Liver (tissue), 9 donors: Measurements from ENCODE around the gene NMNAT2. TPM values are rescaled to one million over a fixed set of nuclear protein-coding genes. Genes with fewer than 3 reads are reported as not detected.
"Not testable (repeated sequence)": the region's sequence is repeated elsewhere in the genome, so short reads cannot be mapped to it uniquely, and the experiment has no call there.

Source experiments
- DNase-seq: peaks from one replicate; pipeline ENCODE4 v3.0.0-alpha.2; 2017; ENCODE audit warnings: low spot score
- H3K27ac ChIP-seq, 2 donors: one replicate each; pipeline ENCODE4 v1.7.0; 2013; ENCODE audit warnings: inconsistent platforms in 2 of 2, low read length in 2 of 2, control low read depth in 1 of 2, low read depth in 1 of 2, mild to moderate bottlenecking in 1 of 2
- H3K27me3 ChIP-seq, 4 donors: one replicate each; pipeline versions ENCODE4 v1.6.1 to v1.7.0; 2013; ENCODE audit warnings: low read length in 3 of 4, inconsistent platforms in 1 of 4, mild to moderate bottlenecking in 1 of 4, moderate library complexity in 1 of 4; ENCODE audit not compliant: control insufficient read depth in 4 of 4, insufficient read depth in 4 of 4
- H3K36me3 ChIP-seq, 4 donors: one replicate each; pipeline versions ENCODE4 v1.6.1 to v1.7.0; 2013; ENCODE audit warnings: low read length in 3 of 4, mild to moderate bottlenecking in 3 of 4, low read depth in 1 of 4, moderate library complexity in 1 of 4; ENCODE audit not compliant: control insufficient read depth in 4 of 4, insufficient read depth in 3 of 4
- H3K4me1 ChIP-seq, 4 donors: one replicate each; pipeline versions ENCODE4 v1.6.1 to v1.7.0; 2013; ENCODE audit warnings: low read length in 3 of 4, mild to moderate bottlenecking in 3 of 4, moderate library complexity in 1 of 4; ENCODE audit not compliant: control insufficient read depth in 4 of 4, insufficient read depth in 4 of 4
- H3K4me3 ChIP-seq, 3 donors: one replicate each; pipeline versions ENCODE4 v1.6.1 to v1.7.0; 2013; ENCODE audit warnings: low read length in 3 of 3, control low read depth in 1 of 3, low read depth in 1 of 3, mild to moderate bottlenecking in 1 of 3
- H3K9ac ChIP-seq, 2 donors: one replicate each; pipeline ENCODE4 v1.7.0; 2013; ENCODE audit warnings: low read length in 2 of 2, mild to moderate bottlenecking in 2 of 2, moderate library complexity in 2 of 2, control low read depth in 1 of 2, low read depth in 1 of 2
- H3K9me3 ChIP-seq, 4 donors: one replicate each; pipeline versions ENCODE4 v1.6.1 to v1.7.0; 2013; ENCODE audit warnings: low read length in 3 of 4; ENCODE audit not compliant: control insufficient read depth in 4 of 4
- ATF3 ChIP-seq: IDR thresholded peaks from 2 replicates; pipeline ENCODE4 v1.6.1; 2016; ENCODE audit warnings: antibody characterized with exemption
- EGR1 ChIP-seq, 2 donors: IDR thresholded peaks; 2 replicates each; pipeline ENCODE4 v1.6.1; 2016 to 2018; ENCODE audit warnings: antibody characterized with exemption in 2 of 2, low read depth in 2 of 2
- FOXA1 ChIP-seq: IDR thresholded peaks from 2 replicates; pipeline ENCODE4 v1.6.1; 2016; ENCODE audit warnings: antibody characterized with exemption
- FOXA2 ChIP-seq: IDR thresholded peaks from 2 replicates; pipeline ENCODE4 v1.6.1; 2016; ENCODE audit warnings: antibody characterized with exemption
- GABPA ChIP-seq, 2 donors: IDR thresholded peaks in 1 of 2; conservative IDR thresholded peaks in 1 of 2; 2 replicates each; pipeline ENCODE4 v1.6.1; 2016; ENCODE audit warnings: antibody characterized with exemption in 2 of 2, mild to moderate bottlenecking in 1 of 2, moderate library complexity in 1 of 2
- HNF4A ChIP-seq, 2 donors: conservative IDR thresholded peaks; 2 replicates each; pipeline ENCODE4 v1.6.1; 2016; ENCODE audit warnings: antibody characterized with exemption in 2 of 2, mild to moderate bottlenecking in 2 of 2
- HNF4G ChIP-seq: IDR thresholded peaks from 2 replicates; pipeline ENCODE4 v1.6.1; 2016; ENCODE audit warnings: antibody characterized with exemption
- JUND ChIP-seq, 2 donors: IDR thresholded peaks; 2 replicates each; pipeline ENCODE4 v1.6.1; 2016; ENCODE audit warnings: antibody characterized with exemption in 2 of 2
- MAX ChIP-seq: IDR thresholded peaks from 2 replicates; pipeline ENCODE4 v1.6.1; 2016; ENCODE audit warnings: antibody characterized with exemption
- NR2F2 ChIP-seq: IDR thresholded peaks from 2 replicates; pipeline ENCODE4 v1.6.1; 2016; ENCODE audit warnings: antibody characterized with exemption
- RAD21 ChIP-seq, 2 donors: IDR thresholded peaks; 2 replicates each; pipeline ENCODE4 v1.6.1; 2016; ENCODE audit warnings: antibody characterized with exemption in 2 of 2, mild to moderate bottlenecking in 2 of 2
- REST ChIP-seq: IDR thresholded peaks from 2 replicates; pipeline ENCODE4 v1.6.1; 2016; ENCODE audit warnings: antibody characterized with exemption, mild to moderate bottlenecking
- TAF1 ChIP-seq: conservative IDR thresholded peaks from 2 replicates; pipeline ENCODE4 v1.6.1; 2016; ENCODE audit warnings: antibody characterized with exemption, mild to moderate bottlenecking
- YY1 ChIP-seq: IDR thresholded peaks from 2 replicates; pipeline ENCODE4 v1.6.1; 2016; ENCODE audit warnings: antibody characterized with exemption, mild to moderate bottlenecking
- ZBTB33 ChIP-seq: IDR thresholded peaks from 2 replicates; pipeline ENCODE4 v1.6.1; 2016; ENCODE audit warnings: antibody characterized with exemption
- WGBS: extraction: QIAGEN DNeasy Blood & Tissue Kit; methylation state at CpG from one replicate; pipeline ENCODE4 v1.1.7; 2013; 5-methylcytosine and 5-hydroxymethylcytosine counted together
- polyA plus RNA-seq, 2 donors: library from polyadenylated mRNA; stranded (reverse) in 1 of 2; unstranded in 1 of 2; fragments of 200-250 nt in 1 of 2; fragments of >200 nt in 1 of 2; fragmentation: Nextera tagmentation in 1 of 2; extraction: Ambion mirVana in 1 of 2; gene quantifications; one replicate each; pipeline versions ENCODE4 v1.2.1 to v1.2.3, GENCODE V29; 2013 to 2015
- total RNA-seq, 2 donors: library from RNA; depleted of rRNA; stranded (reverse); fragments of >200 nt; gene quantifications; one replicate each; pipeline ENCODE4 v1.2.3, GENCODE V29; 2014
- donor health status: healthy.
- donor health status: healthy.
- donor health status: healthy.
- donor health status: healthy.
- donor health status: healthy.

Gene NMNAT2
- total and polyA plus RNA-seq, 4 donors: under 0.01 to 0.07 (median 0.05) TPM; not detected in 1

GRCh38 chr1:183242556-183242955 lies 175.6 kb downstream of the NMNAT2 start:
- no peak overlapping the region for H3K4me3 ChIP-seq
- 65% methylated on average over 3 of the region's 3 CpGs for WGBS
- TF ChIP-seq EGR1 (IDR thresholded peaks at IDR 0.05; ENCODE audit: low read depth in 2 of 2) (no peak), FOXA2 (no peak), HNF4G (no peak), YY1 (no peak), NR2F2 (peak; percentile 67)
- H3K27me3 ChIP-seq: no peaks in the 10 kb centered on the region
- no peaks in the 10 kb centered on the region for H3K4me1 ChIP-seq
- DNase-seq: no peak
- no peaks in the 10 kb centered on the region for H3K36me3 ChIP-seq
- H3K9ac ChIP-seq: no peak overlapping the region
- H3K9me3 ChIP-seq: no peaks in the 10 kb centered on the region
- H3K27ac ChIP-seq: no peak overlapping the region

- TF ChIP-seq ATF3 (no peak), EGR1 (IDR thresholded peaks at IDR 0.05; ENCODE audit: low read depth in 2 of 2) (no peak), MAX (no peak), YY1 (no peak), JUND (IDR thresholded peaks at IDR 0.05) (no peak), FOXA2 (no peak), GABPA (IDR thresholded peaks at IDR 0.05 in 1 of 2, conservative IDR thresholded peaks at IDR 0.05 in 1 of 2) (no peak), RAD21 (IDR thresholded peaks at IDR 0.05) (no peak), FOXA1 (no peak), HNF4A (conservative IDR thresholded peaks at IDR 0.05) (no peak), ZBTB33 (no peak), TAF1 (no peak), HNF4G (no peak), REST (no peak)
- H3K9me3 ChIP-seq: no peaks in the 10 kb centered on the region
- no peak overlapping the region for H3K27ac ChIP-seq
- no peak overlapping the region for H3K9ac ChIP-seq
- H3K4me1 ChIP-seq: no peaks in the 10 kb centered on the region
- no peak for DNase-seq
- no peaks in the 10 kb centered on the region for H3K27me3 ChIP-seq
- H3K36me3 ChIP-seq: no peaks in the 10 kb centered on the region
- 84% methylated on average over 3 of the region's 3 CpGs for WGBS
- H3K4me3 ChIP-seq: no peak overlapping the region
Observed at GRCh38 chr1:183241471-183241870, 176.7 kb downstream of the NMNAT2 start.

- not testable (repeated sequence) for H3K27me3 ChIP-seq, H3K9me3 ChIP-seq, DNase-seq, H3K27ac ChIP-seq, H3K4me3 ChIP-seq, H3K4me1 ChIP-seq, H3K9ac ChIP-seq, H3K36me3 ChIP-seq
- WGBS: 95% methylated on average over 8 of the region's 8 CpGs
Observed at GRCh38 chr1:183240853-183241252, 177.3 kb downstream of the NMNAT2 start.
